SH-SY5Y (cell line): ENCODE results near the gene OGT.

Experiments
- GATA2 ChIP-seq: IDR thresholded peaks from 2 replicates; pipeline ENCODE4 v1.6.1; 2011; ENCODE audit warnings: mild to moderate bottlenecking, low read depth, low read length
- GATA3 ChIP-seq: IDR thresholded peaks from 2 replicates; pipeline ENCODE4 v1.6.1; 2011; ENCODE audit warnings: low read depth, mild to moderate bottlenecking, low read length, moderate library complexity

Gene OGT

DNA sequence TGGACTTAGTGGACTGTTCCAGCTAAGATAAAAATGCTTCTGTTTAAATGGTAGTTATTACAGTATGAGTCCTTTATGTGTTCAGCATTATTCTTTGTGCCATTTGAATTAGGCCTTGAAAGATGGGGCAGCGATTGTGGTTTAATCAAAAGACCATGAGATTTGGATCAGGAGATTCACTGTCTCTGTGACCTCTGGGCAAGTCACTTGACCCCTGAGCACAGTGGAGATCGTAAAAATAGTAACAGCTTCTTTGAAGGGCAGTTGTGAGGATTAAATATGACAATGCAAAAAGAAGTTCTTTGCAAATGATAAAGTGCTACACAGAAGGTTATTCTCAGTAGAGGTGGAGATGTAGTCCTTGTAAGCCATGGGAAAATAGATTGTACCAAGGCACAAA lies 74.6 kb downstream of the OGT start:
- TF ChIP-seq GATA2 (no peak), GATA3 (no peak)

DNA sequence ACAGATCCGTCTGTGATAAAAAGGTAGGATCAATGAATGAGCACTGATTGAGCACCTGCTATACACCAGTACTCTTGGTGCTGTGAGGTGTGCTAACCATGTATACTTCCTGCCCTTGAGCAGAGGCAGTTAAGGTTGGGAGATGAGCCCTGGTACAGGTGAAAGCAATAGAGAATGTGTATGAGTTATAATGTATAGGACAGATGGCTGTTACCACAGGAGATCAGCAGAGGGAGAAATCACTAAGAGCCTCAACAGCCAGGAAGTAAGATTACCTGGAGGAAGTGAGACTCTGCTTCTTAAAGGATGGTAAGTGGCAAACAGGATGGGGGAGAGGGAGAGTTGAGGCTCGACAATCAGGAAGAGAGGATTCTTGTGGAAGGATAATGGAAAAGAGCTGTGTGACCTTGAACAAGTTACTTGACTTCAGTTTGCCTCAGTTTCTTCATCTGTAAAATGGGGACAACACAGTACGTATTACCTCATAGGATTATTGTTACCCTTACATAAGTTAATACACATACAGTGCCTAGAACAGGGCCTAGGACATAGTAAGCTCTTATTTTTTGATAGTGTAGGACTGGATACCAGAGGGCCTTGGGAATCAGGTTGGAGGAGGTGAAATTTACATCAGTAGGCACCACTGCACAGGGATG lies 76.3 kb downstream of the OGT start:
- TF ChIP-seq GATA3: no peak
- TF ChIP-seq GATA2: no peak

- TF ChIP-seq GATA2: no peak
Observed at GRCh38 chrX:71612256-71612655, 79.4 kb downstream of the OGT start.

DNA sequence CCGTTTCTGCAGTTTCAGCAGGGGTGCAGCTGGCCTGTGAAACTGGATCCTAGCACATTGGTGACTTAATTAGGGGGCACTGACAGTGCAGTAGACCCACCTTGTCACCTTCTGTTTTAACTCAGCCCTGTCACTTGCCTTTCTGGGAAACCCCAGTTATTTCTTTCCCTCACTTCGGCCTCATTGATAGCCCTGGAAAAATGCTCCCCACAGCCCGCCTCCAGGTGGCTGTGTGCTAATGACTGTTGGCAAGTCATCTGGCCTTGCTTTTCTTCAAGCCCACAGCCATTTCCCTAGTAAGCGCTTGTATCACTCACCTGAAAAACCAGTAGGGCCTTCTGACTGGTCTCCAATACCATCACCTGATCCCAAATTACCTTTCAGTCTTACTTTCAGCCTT lies 82.2 kb downstream of the OGT start:
- TF ChIP-seq GATA3 (no peak), GATA2 (no peak)

DNA sequence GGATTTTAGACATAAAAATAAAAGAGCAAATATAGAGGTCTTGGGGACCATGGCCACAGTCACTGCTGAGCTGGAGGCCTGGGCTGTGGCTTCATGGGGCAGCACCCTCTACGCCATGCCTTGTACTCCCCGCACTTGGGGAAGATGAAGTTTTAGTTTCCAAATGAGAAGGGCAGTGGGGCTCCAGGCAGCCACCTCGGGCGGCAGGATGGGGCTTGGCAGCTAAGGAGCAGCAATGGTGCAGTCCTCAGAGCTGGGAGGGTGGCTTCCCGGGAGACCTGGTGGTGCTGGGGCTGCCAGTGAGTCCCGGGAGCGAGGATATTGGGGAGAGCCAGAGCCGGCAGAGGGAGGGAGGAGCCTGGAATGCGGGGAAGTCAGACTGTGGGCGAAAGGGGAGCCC lies 83.0 kb downstream of the OGT start:
- no peak for TF ChIP-seq GATA2
- no peak for TF ChIP-seq GATA3

GRCh38 chrX:71616672-71617529 lies 84.0 kb downstream of the OGT start:
- TF ChIP-seq GATA2: no peak
- TF ChIP-seq GATA3: no peak

DNA sequence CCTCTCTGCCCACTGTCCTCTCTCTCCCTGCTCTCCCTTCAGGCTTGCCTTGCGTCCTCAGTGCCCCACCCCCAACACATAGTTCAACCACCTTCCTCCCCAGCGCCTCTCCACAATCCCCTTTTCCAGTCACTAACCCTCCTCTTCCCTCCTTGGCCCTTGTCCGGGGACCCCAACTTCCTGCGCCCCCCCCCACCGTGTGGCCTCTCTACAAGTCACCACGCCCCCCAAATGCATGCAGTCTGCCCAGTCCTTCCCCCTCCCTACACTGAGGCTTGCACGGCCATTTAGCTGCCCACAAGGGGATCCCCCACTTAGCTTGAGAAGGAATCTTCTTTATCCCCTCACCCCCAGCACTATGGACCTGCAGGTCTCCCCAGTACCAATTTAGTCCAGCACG lies 84.8 kb downstream of the OGT start:
- TF ChIP-seq GATA2: no peak
- TF ChIP-seq GATA3: no peak

GRCh38 chrX:71618303-71618721 lies 85.4 kb downstream of the OGT start, which contains the start of gene CXCR3:
CXCR3 (minus strand) TSS chrX:71618511; CDS start chrX:71618449, 62 bp downstream.
- no peak for TF ChIP-seq GATA2
- TF ChIP-seq GATA3: no peak

- no peak for TF ChIP-seq GATA3
- TF ChIP-seq GATA2: no peak
Observed at GRCh38 chrX:71618787-71619186, 85.9 kb downstream of the OGT start.

GRCh38 chrX:71619193-71619592 lies 86.3 kb downstream of the OGT start:
- no peak for TF ChIP-seq GATA2
- TF ChIP-seq GATA3: no peak

DNA sequence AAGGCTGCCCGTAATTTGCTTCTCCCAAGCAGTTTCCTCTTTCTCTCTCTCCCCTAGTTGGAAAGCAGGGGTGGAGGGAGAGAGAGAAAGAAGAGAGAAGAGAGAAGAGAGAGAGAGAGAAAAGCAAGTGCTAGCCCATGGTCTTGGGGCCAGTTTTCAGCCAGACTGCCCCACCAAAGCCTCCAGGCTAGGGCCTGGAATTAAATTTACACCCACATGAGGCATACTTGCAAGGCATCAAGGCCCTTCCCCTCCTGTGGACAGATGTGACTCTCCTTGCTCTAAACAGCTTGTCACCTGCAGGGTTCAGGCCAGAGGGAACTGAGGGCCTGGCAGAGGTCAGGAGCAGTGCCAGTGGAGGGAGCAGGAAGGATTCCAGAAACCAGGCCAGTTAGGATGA lies 87.1 kb downstream of the OGT start:
- TF ChIP-seq GATA2: no peak
- TF ChIP-seq GATA3: no peak

DNA sequence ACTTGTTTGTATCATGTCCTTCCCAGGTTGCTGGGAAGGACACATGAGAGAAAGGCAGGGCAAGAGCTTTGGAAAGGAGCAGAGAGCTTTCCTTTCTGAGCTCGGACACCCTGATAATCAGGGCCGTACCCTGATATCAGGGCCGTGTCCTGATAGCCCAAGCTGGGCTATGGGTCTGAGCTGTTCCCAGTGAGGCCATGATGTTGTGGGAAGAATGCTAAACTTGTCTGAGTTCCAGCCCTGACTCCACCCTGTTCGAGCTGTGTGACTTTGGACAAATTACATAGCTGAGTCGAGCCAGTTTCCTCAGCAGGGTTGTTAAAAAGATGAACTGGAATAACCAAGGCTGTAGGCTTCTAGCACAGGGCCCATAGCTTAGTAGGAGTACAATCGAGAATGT lies 88.7 kb downstream of the OGT start:
- TF ChIP-seq GATA2: no peak
- TF ChIP-seq GATA3: no peak

- no peak for TF ChIP-seq GATA3
- TF ChIP-seq GATA2: no peak
Observed at GRCh38 chrX:71622032-71622575, 89.2 kb downstream of the OGT start.

- no peak for TF ChIP-seq GATA2
- no peak for TF ChIP-seq GATA3
Observed at GRCh38 chrX:71622576-71623450, 89.9 kb downstream of the OGT start.
